GM18520 (cell line): ENCODE data around the gene ARMH3.
"Not testable (repeated sequence)": the region's sequence is repeated elsewhere in the genome, so short reads cannot be mapped to it uniquely, and the experiment has no call there.

Experiments
- ATAC-seq: cut with Tn5 transposase; IDR thresholded peaks from one replicate; pipeline ENCODE4 v1.9.1; 2021; ENCODE audit not compliant: unreplicated experiment

Gene ARMH3

DNA sequence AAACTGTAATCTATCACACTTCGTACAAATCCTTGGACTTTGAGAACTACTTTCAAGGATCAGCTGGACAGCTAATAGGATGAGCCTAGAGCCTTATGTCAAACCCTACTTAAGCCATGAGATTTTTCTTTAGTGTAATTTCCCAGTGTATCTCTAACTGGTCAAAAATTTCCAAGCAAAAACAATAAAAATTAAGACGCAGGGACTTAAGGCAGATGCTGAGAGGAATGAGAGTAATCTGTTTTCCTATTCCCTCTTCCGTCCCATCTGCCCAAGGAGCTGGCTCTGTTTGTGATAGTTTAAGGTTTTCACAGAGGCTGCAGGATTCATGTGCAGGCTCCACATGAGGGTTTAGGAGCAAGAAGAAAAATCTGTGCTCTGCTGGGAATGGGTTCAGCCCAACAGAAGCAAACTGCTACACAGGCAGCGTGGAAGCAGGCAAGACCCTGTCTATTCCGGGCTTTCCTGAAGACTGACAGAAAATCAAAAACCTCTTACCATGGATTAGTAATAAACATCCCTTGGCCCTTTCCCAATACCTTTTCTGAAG is 62.2 kb downstream of the ARMH3 start:
- no peak for ATAC-seq

DNA sequence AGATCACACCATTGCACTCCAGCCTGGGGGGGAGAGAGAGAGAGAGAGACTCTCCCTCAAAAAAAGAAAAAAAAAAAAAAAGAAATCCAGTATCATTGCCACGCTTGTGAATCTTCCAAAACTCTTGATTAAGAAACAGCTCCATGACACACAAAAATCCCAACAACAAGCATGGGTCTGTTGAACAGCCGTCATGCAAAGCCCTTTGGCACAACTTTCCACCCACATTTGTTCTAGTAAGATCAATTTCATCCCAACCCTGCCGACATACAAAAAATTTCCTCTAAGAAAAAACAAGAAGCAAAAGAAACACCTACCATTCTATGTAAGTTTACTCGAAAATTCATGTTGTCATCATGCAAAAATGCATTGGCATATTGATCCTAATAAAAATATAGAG is 62.8 kb downstream of the ARMH3 start:
- no peak for ATAC-seq

DNA sequence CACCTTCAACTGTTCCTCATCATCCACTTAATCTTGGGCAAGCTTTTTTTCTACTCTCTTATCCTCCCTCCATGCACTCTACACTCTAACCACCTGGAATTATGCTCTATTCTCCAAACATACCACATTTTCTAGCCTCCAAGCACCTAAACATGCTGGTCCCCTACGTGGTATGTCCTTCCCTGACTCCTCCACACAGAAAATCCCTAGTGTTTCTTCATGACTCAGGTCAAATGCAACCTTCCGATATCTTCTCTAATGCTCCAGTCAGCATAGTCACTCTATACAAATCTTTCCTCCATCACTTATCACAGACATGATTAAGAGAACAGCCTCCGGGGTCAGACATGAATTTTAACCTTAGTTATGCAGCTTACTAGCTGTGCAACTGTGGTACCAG is 68.8 kb downstream of the ARMH3 start:
- no peak for ATAC-seq

DNA sequence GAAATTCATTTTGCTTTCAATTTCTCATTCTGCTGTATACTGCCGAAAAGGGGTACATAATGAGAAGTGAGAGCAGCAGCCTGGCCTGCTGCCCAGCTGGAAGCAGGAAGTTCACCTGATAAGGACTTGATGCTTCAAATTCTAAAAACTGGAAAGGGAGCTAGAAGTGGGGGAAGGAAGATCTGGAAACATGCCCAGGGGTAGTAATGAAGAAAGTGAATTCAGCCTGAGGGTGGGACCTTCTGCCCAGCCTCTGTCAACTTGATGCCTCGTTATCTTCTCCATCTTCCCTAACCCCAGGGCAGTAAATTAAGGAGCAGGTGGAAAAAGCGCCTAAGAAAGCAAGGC is 69.4 kb downstream of the ARMH3 start:
- ATAC-seq: no peak

DNA sequence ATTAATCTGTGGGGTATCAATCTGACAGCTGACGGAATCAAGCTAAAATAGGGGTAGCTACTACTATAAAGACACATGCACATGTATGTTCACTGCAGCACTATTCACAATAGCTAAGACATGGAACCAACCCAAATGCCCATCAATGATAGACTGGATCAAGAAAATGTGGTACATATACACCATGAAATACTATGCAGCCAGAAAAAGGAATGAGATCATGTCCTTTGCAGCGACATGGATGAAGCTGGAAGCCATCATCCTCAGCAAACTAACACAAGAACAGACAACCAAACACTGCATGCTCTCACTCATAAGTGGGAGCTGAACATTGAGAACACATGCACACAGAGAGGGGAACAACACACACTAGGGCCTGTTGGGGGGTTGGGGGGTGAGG is 75.3 kb downstream of the ARMH3 start:
- not testable (repeated sequence) for ATAC-seq

DNA sequence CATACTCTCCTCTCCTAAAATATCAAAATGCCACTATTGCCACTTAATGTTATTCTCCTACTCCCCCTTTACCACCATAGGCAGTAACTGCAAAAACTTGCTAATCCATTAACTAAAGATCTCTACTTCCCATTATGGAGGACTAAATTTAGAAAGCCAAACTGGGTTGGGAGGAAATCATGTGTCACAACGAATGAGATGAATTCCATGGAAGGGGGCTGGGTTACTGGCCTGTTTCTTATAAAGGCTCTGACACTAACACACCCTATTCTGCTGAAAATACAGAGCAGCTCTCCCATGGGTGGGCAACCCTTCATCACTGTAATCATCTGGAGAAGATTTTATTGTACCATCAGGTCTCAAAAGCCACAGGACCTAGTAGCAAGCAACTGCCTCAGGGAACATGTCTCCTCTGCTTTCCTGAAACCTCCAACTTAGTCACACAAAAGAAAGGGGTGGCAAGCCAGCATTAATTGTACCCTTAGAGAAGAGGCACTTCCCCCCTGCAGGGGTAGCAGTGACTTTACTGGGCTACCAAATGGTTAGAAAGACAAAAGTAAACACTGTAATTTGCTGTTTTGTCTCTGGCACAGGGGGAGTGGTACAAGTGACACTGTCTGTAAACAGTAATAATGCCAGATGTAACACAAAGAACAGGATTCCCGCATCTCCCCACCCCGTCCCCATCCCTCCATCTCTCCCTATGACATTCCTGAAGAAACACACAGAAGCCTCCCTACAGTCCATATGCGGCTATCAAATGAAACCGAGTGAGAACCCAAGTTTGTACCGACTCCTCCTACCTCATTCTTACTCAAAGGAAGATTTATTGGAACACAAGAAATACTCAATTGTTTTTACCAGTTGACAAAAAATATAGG is 81.6 kb downstream of the ARMH3 start:
- ATAC-seq: no peak

DNA sequence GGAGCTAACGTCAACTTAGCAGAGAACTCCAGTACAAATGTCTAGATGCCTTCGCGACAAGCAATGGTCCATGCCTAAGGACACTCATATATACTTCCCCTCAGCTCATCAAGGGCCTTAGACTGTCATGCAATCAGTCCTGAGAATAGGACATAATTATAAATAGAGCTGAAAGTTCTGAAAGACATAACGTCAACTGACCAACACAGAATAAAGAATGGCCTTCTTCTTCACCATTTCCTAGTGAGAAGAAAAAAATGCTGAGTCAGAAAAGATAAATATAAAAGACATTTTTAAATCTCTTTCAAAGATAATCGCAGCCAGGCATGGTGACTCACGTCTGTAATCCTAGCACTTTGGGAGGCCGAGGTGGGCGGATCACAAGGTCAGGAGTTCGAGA is 83.2 kb downstream of the ARMH3 start:
- ATAC-seq: no peak

DNA sequence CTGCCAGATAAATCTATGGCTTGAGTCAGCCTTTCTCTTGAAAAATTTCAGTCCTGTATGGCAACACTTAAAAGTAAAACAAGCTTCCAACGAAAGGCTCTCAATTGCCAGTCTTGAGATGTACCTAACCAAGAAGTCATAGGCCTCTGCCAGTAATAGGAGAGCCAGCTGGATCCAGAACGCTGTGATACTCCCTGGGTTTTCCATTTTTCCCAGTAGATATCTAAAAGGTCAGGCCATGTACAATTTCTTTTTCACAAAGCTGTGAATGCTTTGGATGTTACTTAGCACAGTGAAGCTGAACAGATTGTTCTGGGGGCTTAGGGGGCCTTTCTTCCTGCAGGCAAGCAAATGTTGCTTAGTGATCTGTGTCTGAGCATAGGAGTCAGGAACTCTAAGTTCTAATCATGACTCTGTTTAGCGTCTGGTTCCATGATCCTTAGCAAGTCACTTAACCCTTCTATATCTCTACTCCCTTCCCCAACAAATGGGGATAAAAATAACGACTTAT is 86.5 kb downstream of the ARMH3 start:
- no peak for ATAC-seq

DNA sequence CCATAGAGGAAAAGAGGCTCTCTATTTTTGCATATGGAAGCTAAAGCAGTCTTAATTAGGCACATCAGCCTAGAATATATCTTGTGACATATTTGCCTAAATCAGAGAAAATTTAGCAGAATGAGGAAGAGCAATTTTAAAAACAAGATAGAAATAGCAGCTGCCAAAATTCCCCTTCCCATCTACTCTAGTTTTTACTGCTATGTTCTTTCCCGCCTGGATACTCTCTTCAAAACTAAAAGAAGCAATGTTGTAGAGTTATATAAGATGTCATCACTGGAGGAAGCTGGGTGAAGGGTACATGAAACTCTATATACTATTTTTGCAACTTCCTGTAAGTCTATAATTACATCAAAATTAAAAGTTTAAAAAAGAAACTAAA is 87.0 kb downstream of the ARMH3 start:
- ATAC-seq: no peak

DNA sequence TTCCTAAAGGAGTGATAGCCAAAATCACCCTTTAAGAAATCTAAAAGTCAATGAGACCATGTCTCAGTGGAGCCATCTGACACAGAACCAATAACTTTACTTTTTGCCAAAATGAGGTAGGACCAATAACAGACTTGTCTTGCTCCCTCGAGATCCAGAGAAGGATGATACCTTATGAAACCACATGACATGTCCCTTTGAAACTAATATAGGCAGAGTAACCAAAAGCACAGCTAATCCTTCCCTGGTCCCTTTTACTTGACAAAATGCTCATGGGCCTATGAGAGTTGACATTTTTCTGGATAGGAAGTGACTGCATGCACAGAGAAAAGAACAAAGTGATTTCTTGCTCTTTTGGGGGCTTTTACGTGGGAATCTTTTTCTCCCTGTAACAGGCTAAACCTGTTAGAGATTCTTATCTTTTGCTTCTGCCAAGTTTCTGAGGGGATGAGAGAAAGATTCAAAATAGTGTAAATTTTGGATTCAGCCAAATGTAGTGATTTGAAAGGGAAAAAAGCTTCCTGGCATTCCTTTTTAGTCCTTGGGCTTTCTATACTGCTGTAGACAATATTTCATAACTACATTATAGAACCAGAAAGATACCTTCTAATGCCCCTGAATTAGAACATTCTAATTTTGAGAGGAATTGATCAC is 87.6 kb downstream of the ARMH3 start:
- ATAC-seq: no peak

DNA sequence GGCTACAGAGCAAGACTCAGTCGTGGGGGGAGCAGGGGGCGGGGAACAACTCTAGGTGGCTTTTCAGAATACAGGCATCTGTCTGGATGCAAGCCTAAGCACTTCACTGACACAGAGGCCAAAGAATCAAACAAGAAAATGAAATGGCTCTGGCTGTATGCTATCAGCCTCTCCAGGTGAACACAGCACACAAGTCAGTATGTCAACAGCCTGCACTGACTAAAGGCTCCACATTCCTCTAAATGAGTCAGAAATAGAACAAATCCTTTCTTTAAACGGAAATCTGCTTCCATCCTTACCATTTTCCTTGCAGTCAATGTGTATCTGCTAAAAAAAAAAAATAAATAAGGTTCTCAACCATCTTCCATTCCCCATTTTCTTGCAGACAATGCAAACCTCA is 88.3 kb downstream of the ARMH3 start:
- ATAC-seq: no peak

DNA sequence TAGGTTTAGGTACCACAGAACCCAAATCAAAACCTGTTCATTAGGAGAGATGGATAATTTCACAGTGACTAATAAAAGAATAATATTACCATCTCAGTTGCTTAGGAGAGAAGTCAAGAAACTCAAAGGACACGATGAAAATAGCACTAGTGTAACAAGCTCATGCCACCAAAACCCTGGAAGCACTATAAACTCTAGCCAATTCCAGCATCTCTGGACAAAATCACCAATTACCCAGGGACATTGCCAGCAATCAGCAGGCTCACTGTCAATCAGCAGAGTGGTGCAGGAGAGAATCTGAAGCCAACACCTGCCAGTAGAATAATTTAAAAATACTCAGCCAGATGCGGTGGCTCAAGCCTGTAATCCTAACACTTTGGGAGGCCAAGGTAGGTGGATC is 88.9 kb downstream of the ARMH3 start:
- no peak for ATAC-seq

DNA sequence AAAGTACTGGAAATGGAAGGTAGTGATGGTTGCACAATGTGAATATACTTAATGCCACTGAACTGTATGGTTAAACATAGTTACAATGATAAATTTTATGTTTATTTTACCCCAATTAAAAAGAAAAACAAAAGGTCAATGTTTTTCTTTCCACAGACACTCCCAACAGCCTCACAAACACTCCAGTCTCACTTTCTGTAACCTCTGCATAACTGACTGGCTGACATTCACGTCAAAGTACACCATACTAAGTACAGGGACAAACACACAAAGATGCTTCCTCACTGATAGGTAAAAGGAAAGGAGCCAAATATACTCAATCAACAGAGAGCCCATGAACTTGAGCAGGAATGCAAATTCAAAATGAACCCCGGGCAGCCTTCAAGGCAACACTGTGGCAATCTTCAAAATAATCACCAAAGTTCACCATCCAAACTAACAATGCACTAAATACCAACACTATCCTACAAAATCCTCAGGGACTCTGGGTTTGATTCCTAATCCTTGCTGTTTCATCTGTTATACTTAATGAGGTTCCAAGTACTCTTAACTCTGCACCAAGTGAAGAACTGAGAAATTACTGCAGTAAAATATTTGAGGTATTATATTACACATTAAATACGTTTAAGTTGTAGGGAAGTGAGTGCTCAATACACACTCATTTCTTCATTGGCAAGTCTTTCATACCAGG is 90.8 kb downstream of the ARMH3 start:
- ATAC-seq: no peak

DNA sequence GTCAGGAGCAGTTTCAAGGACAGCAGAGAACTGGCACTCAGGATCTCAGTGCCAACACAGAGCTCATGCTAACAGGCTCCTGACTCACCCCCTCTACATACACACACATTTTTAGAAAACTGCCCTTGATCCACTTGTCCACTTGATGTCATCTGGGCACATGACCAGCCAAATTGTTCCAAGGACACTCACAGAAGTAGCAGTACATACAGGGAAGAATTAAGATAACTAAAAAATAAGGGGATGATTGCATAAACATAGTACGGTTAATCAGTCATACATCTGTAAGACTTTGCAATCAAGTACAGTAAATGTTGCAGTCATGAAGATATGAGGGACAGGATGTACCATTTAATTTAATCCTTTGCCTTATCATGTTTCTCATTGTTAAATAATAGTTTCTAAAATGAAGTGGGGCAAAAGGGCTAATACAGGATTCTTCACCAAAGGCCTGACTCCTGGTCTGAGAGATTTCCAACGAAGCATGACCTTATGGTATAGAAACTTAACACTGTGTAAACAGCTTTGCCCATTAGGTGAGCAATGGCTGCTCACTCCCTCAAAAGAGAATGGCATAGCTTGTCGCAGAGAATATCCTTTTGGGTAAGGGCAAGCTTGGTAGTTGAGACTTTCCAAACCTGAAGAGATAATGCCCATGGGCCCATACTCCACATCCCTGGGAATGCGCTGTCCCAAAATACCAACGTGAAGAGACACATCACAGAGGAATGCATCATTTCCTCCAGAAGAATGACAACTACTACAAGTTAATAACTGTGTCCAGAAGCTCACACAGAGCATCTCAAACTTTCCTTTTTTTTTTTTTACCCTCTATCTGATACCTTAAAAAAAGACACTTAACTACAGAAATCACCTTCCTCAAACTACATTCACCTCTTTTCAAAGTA is 94.1 kb downstream of the ARMH3 start:
- no peak for ATAC-seq

DNA sequence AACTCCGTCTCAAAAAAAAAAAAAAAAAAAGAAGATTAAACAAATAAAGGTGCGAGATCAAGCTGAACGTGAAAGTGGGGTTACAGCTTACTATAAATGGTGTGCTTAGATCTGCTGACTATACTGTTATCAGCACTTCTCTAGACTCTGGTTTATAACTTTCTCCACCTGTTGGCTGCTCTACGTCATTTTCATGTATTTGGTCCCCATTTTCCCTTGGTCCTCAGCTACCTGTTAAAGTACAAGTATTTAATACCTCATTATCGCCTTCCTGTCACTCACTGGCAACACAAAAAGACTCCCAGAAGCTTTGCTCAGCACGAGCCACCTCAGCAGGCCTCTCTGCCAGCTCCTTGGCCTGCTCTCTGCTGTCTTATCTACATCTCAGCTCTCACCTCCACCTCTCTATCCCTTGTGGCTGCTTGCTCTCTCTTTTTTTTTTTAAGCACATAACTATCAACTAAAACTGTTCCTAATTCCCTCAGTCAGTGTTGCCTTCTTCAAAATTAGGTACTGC is 95.0 kb downstream of the ARMH3 start:
- ATAC-seq: no peak

DNA sequence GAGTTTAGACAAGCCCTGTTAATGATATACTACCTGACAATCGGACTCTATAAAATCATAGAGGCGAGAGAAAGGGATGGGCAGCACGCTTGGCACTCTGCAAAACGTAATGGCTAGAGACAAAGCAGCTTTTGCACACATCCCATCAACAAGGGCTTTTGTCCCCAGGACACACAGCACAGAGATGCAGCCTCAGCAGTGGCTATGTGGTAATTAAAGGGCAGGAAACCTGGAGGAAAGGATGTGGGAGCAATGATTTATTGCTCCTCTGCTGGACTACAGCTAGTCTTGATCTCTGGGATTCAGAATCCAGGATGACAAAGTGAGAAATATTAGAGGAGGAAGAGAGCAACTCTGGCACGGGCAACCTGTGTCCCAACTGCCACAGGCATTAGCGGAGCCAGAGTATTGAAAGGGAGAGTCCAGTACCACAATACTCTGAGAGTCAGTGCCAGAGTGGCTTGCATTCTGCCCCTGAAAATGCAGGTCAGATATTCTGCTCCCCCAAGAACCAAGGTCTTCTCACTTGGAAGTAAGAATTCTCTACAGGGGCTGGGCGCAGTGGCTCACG is 96.5 kb downstream of the ARMH3 start:
- no peak for ATAC-seq

DNA sequence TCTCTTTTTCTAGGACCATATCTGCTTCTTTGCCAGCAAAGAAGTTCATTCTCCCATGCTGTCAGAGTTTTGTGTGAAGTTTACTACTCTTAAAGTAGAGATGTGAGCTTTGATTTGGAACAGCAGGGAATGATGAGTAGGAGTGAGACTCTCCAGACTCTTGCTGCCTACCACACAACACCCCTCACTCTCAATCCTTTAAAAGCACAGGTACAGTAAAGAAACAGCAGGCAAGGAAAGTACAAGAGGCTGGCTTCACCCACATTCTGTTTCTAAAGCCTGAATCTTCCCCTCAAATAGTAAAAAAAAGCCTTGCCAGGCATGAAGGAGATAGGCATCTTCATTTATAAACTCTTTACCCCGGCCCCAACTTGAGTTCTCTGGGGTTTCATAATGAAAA is 97.3 kb downstream of the ARMH3 start:
- no peak for ATAC-seq

DNA sequence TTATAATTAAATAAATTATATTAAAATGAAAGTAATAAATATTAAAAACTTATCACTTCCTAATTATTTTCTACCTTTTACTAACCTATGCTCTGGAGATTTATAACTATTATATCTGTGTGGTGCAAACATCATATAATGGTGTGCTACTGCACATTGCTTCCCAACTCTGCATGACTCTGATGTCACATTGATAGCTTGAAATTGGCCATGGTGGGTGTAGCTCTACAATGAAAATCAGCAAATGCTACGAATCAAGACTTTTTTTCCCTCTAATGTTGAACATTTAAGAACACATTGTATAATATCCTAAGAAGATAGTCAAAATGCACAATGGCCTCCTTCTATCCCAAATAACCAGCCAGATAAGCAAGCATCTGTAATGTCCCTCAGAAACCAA is 99.1 kb downstream of the ARMH3 start:
- ATAC-seq: no peak

DNA sequence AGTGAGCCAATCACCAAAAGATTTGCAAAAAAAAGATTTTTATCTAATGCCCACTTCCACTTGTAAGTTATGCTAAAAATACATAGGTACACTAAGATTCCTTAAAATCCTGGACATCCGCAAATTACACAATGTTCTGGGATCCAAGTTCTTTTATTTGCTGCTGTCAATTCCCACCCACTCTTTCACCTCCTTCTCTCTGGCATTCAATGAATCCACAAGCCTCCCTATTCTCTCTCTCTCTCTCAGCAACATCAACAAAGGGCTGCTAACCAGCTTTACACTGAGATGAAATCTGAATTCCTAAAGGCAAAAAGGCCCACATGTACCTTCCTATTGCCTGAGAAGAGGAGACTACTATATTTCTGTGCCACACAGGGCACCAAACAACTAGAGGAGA is 99.9 kb downstream of the ARMH3 start:
- ATAC-seq: no peak

DNA sequence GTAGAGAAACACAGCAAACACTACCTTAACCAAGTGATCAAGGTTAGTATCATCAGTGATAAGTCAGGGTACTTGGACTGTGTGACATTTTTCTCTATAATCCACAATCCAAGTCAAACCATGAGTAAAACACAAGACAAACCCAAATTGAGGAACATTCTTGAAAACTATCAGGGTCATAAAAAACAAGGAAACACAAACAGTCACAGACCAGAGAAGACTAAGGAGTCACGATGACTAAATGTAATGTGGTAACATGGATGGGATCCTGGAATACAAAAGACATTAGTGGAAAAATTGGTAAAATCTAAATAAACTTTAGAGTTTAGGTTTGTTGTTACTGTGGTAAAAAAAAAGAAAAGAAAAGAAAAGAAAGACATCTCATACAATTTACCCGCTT is 103.8 kb downstream of the ARMH3 start:
- ATAC-seq: no peak
